HL-60 (cell line): Measurements from ENCODE around the gene PAIP1.

ENCODE experiments used
- CTCF ChIP-seq: IDR thresholded peaks from one replicate; pipeline ENCODE4 v1.5.1; 2011; ENCODE audit warnings: low read length, control low read depth, inconsistent platforms; ENCODE audit not compliant: insufficient read depth
- GABPA ChIP-seq: IDR thresholded peaks from 2 replicates; pipeline ENCODE4 v1.6.1; 2012; ENCODE audit warnings: low read depth
- POLR2AphosphoS5 ChIP-seq: IDR thresholded peaks from 2 replicates; pipeline ENCODE4 v1.6.1; 2012; ENCODE audit warnings: low read depth
- REST ChIP-seq: IDR thresholded peaks from 2 replicates; pipeline ENCODE4 v1.6.1; 2012; ENCODE audit warnings: low read depth; ENCODE audit not compliant: insufficient replicate concordance
- SPI1 ChIP-seq: IDR thresholded peaks from 2 replicates; pipeline ENCODE4 v1.6.1; 2012; ENCODE audit warnings: low read depth, mild to moderate bottlenecking, borderline replicate concordance

- peak; percentile 12; the same call in 1 of the 2 replicates for TF ChIP-seq POLR2AphosphoS5
- TF ChIP-seq CTCF, result no peak
- no peak for TF ChIP-seq REST
- no peak for TF ChIP-seq GABPA
- TF ChIP-seq SPI1, result no peak
These were observed at the start of gene PAIP1 for GRCh38 chr5:43556857-43557542.
